Iris pigment epithelial cell (primary cell): ENCODE results near the gene OSBPL3.

Experiments used
- DNase-seq: peaks from one replicate; pipeline ENCODE4 v3.0.0-alpha.2; 2011; ENCODE audit warnings: low read depth

OSBPL3 gene

GRCh38 chr7:24896031-24896501 is 83.9 kb downstream of the OSBPL3 start:
- DNase-seq: no peak

- no peak for DNase-seq
These were observed 85.4 kb downstream of the OSBPL3 start for GRCh38 chr7:24894429-24895221.

- DNase-seq: no peak
These were observed 88.7 kb downstream of the OSBPL3 start for GRCh38 chr7:24891311-24891735.

GRCh38 chr7:24889611-24890010 is 90.4 kb downstream of the OSBPL3 start:
- DNase-seq: no peak

GRCh38 chr7:24888653-24889052 is 91.3 kb downstream of the OSBPL3 start:
- no peak for DNase-seq

- no peak for DNase-seq
These were observed 94.3 kb downstream of the OSBPL3 start for GRCh38 chr7:24885716-24886115.

GRCh38 chr7:24885305-24885704 is 94.7 kb downstream of the OSBPL3 start:
- no peak for DNase-seq

GRCh38 chr7:24884401-24884800 is 95.6 kb downstream of the OSBPL3 start:
- no peak for DNase-seq

- DNase-seq: peak; percentile 64
These were observed 96.4 kb downstream of the OSBPL3 start for GRCh38 chr7:24883622-24884013.

GRCh38 chr7:24882989-24883621 is 96.9 kb downstream of the OSBPL3 start:
- DNase-seq: peak; percentile 93

GRCh38 chr7:24881623-24882022 is 98.4 kb downstream of the OSBPL3 start:
- no peak for DNase-seq

- DNase-seq: no peak
These were observed 99.1 kb downstream of the OSBPL3 start for GRCh38 chr7:24880886-24881285.

GRCh38 chr7:24879291-24879690 is 100.7 kb downstream of the OSBPL3 start:
- no peak for DNase-seq

GRCh38 chr7:24877790-24878311 is 102.1 kb downstream of the OSBPL3 start:
- no peak for DNase-seq

- DNase-seq: no peak
These were observed 105.2 kb downstream of the OSBPL3 start for GRCh38 chr7:24874791-24875190.

GRCh38 chr7:24873944-24874343 is 106.0 kb downstream of the OSBPL3 start:
- no peak for DNase-seq

GRCh38 chr7:24871770-24872169 is 108.2 kb downstream of the OSBPL3 start:
- no peak for DNase-seq

- DNase-seq: no peak
These were observed 109.2 kb downstream of the OSBPL3 start for GRCh38 chr7:24870766-24871165.

GRCh38 chr7:24869572-24869971 is 110.4 kb downstream of the OSBPL3 start:
- peak; percentile 34 for DNase-seq

GRCh38 chr7:24868741-24869140 is 111.2 kb downstream of the OSBPL3 start:
- no peak for DNase-seq

GRCh38 chr7:24866004-24866615 is 113.9 kb downstream of the OSBPL3 start:
- DNase-seq: no peak

- DNase-seq: no peak
These were observed 115.7 kb downstream of the OSBPL3 start for GRCh38 chr7:24864214-24864817.
